T-helper 17 cell (primary cell): ENCODE results near the gene PEAK1. TPM values are rescaled to one million over a fixed set of nuclear protein-coding genes. Genes with fewer than 3 reads are reported as not detected.
"Not testable (repeated sequence)": the region's sequence is repeated elsewhere in the genome, so short reads cannot be mapped to it uniquely, and the experiment has no call there.

ENCODE experiments used
- ATAC-seq: fragments of 150-1000 bp; cut with Tn5 transposase; 2 replicates; pipeline ENCODE4 v1.10.0; 2021; ENCODE audit warnings: mild to moderate bottlenecking, moderate library complexity
- DNase-seq, 3 donors: peaks; one replicate each; pipeline versions ENCODE4 v3.0.0 to v3.0.0-alpha.2; 2020 to 2021
- H3K9me3 ChIP-seq: one replicate; pipeline ENCODE4 v1.7.0; 2013; ENCODE audit warnings: low read length, mild to moderate bottlenecking; ENCODE audit not compliant: control insufficient read depth, poor library complexity, severe bottlenecking
- H3K27ac Mint-ChIP-seq: one replicate; pipeline ENCODE4 v1.8.0; 2022; ENCODE audit warnings: mild to moderate bottlenecking, moderate library complexity, mixed read lengths
- H3K27me3 Mint-ChIP-seq: one replicate; pipeline ENCODE4 v1.8.0; 2022; ENCODE audit warnings: mixed read lengths
- H3K36me3 Mint-ChIP-seq: one replicate; pipeline ENCODE4 v1.8.0; 2022; ENCODE audit warnings: low read depth, mixed read lengths
- H3K4me1 Mint-ChIP-seq: one replicate; pipeline ENCODE4 v1.8.0; 2022; ENCODE audit warnings: mild to moderate bottlenecking, mixed read lengths
- H3K4me3 Mint-ChIP-seq: one replicate; pipeline ENCODE4 v1.8.0; 2022; ENCODE audit warnings: mild to moderate bottlenecking, moderate library complexity, mixed read lengths
- total RNA-seq, 4 donors: library from RNA in 2 of 4; stranded (reverse) in 2 of 4; gene quantifications; one replicate each; pipeline ENCODE4 v1.2.3 and lab custom pipeline; 2022 to 2026

Gene PEAK1
- total RNA-seq, 2 donors from 2014 or later = 5.9 to 10.2 TPM

GRCh38 chr15:77418391-77418965, 1.4 kb downstream of the PEAK1 start:
- H3K4me1 Mint-ChIP-seq = peaks cover 22% of the 10 kb centered on the region
- H3K27me3 Mint-ChIP-seq = peaks cover 8% of the 10 kb centered on the region
- peak overlapping the region; percentile 84 for H3K27ac Mint-ChIP-seq
- DNase-seq = no peak
- no peak for ATAC-seq
- H3K9me3 ChIP-seq = no peaks in the 10 kb centered on the region
- peak overlapping the region; percentile 98 for H3K4me3 Mint-ChIP-seq
- peaks cover 3% of the 10 kb centered on the region for H3K36me3 Mint-ChIP-seq

GRCh38 chr15:77417602-77418001, 2.3 kb downstream of the PEAK1 start:
- ATAC-seq (no peak), DNase-seq (no peak)
- no peak overlapping the region for H3K4me3 Mint-ChIP-seq
- no peaks in the 10 kb centered on the region for H3K9me3 ChIP-seq
- H3K36me3 Mint-ChIP-seq = peaks cover 3% of the 10 kb centered on the region
- peaks cover 19% of the 10 kb centered on the region for H3K4me1 Mint-ChIP-seq
- H3K27ac Mint-ChIP-seq = no peak overlapping the region
- H3K27me3 Mint-ChIP-seq = peaks cover 8% of the 10 kb centered on the region

GRCh38 chr15:77416954-77417353, 3.0 kb downstream of the PEAK1 start:
- no peak overlapping the region for H3K27ac Mint-ChIP-seq
- H3K4me3 Mint-ChIP-seq = no peak overlapping the region
- peaks cover 8% of the 10 kb centered on the region for H3K27me3 Mint-ChIP-seq
- H3K9me3 ChIP-seq = no peaks in the 10 kb centered on the region
- peaks cover 23% of the 10 kb centered on the region for H3K4me1 Mint-ChIP-seq
- ATAC-seq = no peak
- H3K36me3 Mint-ChIP-seq = peaks cover 3% of the 10 kb centered on the region
- DNase-seq = no peak

GRCh38 chr15:77416148-77416455, 3.8 kb downstream of the PEAK1 start:
- no peak for DNase-seq
- peaks cover 3% of the 10 kb centered on the region for H3K36me3 Mint-ChIP-seq

GRCh38 chr15:77415450-77416147, 4.3 kb downstream of the PEAK1 start:
- Mint-ChIP-seq H3K27ac (no peak overlapping the region), H3K27me3 (peaks cover 8% of the 10 kb centered on the region), H3K4me3 (no peak overlapping the region), H3K4me1 (peaks cover 14% of the 10 kb centered on the region), H3K36me3 (peaks cover 3% of the 10 kb centered on the region)
- no peaks in the 10 kb centered on the region for H3K9me3 ChIP-seq
- DNase-seq = no peak
- no peak for ATAC-seq

More at GRCh38 chr15:77416148-77416455, 3.8 kb downstream of the PEAK1 start:
- Mint-ChIP-seq H3K27me3 (peaks cover 8% of the 10 kb centered on the region), H3K4me1 (peaks cover 17% of the 10 kb centered on the region), H3K27ac (no peak overlapping the region), H3K4me3 (no peak overlapping the region)
- ATAC-seq = no peak
- no peaks in the 10 kb centered on the region for H3K9me3 ChIP-seq

GRCh38 chr15:77414789-77415442, 5.0 kb downstream of the PEAK1 start:
- Mint-ChIP-seq H3K27me3 (peaks cover 8% of the 10 kb centered on the region), H3K4me1 (peaks cover 16% of the 10 kb centered on the region), H3K27ac (no peak overlapping the region), H3K36me3 (no peaks in the 10 kb centered on the region), H3K4me3 (no peak overlapping the region)
- ATAC-seq (no peak), DNase-seq (no peak)
- no peaks in the 10 kb centered on the region for H3K9me3 ChIP-seq

- Mint-ChIP-seq H3K27me3 (peaks cover 6% of the 10 kb centered on the region), H3K4me1 (peaks cover 16% of the 10 kb centered on the region), H3K27ac (no peak overlapping the region), H3K36me3 (no peaks in the 10 kb centered on the region), H3K4me3 (no peak overlapping the region)
- no peaks in the 10 kb centered on the region for H3K9me3 ChIP-seq
- ATAC-seq (no peak), DNase-seq (no peak)
Measured at GRCh38 chr15:77413699-77414349, 6.1 kb downstream of the PEAK1 start.

GRCh38 chr15:77412972-77413698, 6.8 kb downstream of the PEAK1 start:
- ATAC-seq (no peak), DNase-seq (no peak)
- H3K4me1 Mint-ChIP-seq = peaks cover 10% of the 10 kb centered on the region
- H3K36me3 Mint-ChIP-seq = no peaks in the 10 kb centered on the region
- H3K4me3 Mint-ChIP-seq = no peak overlapping the region
- no peak overlapping the region for H3K27ac Mint-ChIP-seq
- H3K9me3 ChIP-seq = no peaks in the 10 kb centered on the region
- no peaks in the 10 kb centered on the region for H3K27me3 Mint-ChIP-seq

- H3K4me3 Mint-ChIP-seq = no peak overlapping the region
- no peak overlapping the region for H3K27ac Mint-ChIP-seq
- no peak for DNase-seq
- no peaks in the 10 kb centered on the region for H3K36me3 Mint-ChIP-seq
- H3K4me1 Mint-ChIP-seq = peaks cover 10% of the 10 kb centered on the region
- no peak for ATAC-seq
- H3K27me3 Mint-ChIP-seq = no peaks in the 10 kb centered on the region
- no peaks in the 10 kb centered on the region for H3K9me3 ChIP-seq
Measured at GRCh38 chr15:77411619-77411976, 8.3 kb downstream of the PEAK1 start.

- DNase-seq (no peak), ATAC-seq (no peak)
- Mint-ChIP-seq H3K4me3 (no peak overlapping the region), H3K36me3 (no peaks in the 10 kb centered on the region), H3K27me3 (peaks cover 5% of the 10 kb centered on the region), H3K27ac (no peak overlapping the region), H3K4me1 (peaks cover 10% of the 10 kb centered on the region)
- no peaks in the 10 kb centered on the region for H3K9me3 ChIP-seq
Measured at GRCh38 chr15:77410701-77411618, 8.9 kb downstream of the PEAK1 start.

- not testable (repeated sequence) for H3K36me3 Mint-ChIP-seq
- H3K27ac Mint-ChIP-seq = peak overlapping the region; percentile 65
- peaks cover 10% of the 10 kb centered on the region for H3K4me1 Mint-ChIP-seq
Measured at GRCh38 chr15:77410157-77410500, 9.8 kb downstream of the PEAK1 start.

More at GRCh38 chr15:77410157-77410500, 9.8 kb downstream of the PEAK1 start:
- peak overlapping the region; percentile 22 for H3K4me3 Mint-ChIP-seq
- H3K9me3 ChIP-seq, DNase-seq, H3K27me3 Mint-ChIP-seq, ATAC-seq: not testable (repeated sequence)
